K562 (cell line): ENCODE measurements around the gene CRIP1. TPM values are rescaled to one million over a fixed set of nuclear protein-coding genes. Genes with fewer than 3 reads are reported as not detected.

ENCODE experiments used
- ATAC-seq: fragments of 200-7000 bp; cut with Tn5 transposase; 3 replicates; pipeline ENCODE4 v1.9.1; 2020; ENCODE audit warnings: moderate library complexity
- BruUV-seq: library from RNA; stranded (reverse); fragments of 400-500 nt; replicated peaks from 2 replicates; lab custom pipeline; 2021; lab: Mats Ljungman, UMichigan
- CTCF ChIA-PET: fragments of 300-600 bp; formaldehyde crosslinking; extraction: SDS; loops from one replicate; lab custom pipeline; 2021; ENCODE audit warnings: low intra/inter-chr PET ratio; lab: Yijun Ruan, JAX
- POLR2A ChIA-PET: fragments of 300-600, 350-650 bp; sonication (Branson Sonifier 250); formaldehyde crosslinking; extraction: SDS; loops from one replicate; lab custom pipeline; 2021; ENCODE audit warnings: antibody characterized with exemption, inconsistent platforms; lab: Yijun Ruan, JAX
- DNase-seq, 4 experiments: peaks; one replicate each; pipeline versions ENCODE4 v3.0.0 to v3.0.0-alpha.2; 2011 to 2018; ENCODE audit warnings: low spot score in 3 of 4, mixed read lengths in 3 of 4; ENCODE audit errors: extremely low read depth in 1 of 4
- FAIRE-seq: peaks from 2 replicates; lab custom pipeline; 2011; peaks lifted over from hg19 to GRCh38; lab: Jason Lieb, UNC
- H2AFZ ChIP-seq: 2 replicates; pipeline ENCODE4 v1.6.0; 2011; ENCODE audit warnings: low read depth, low read length, control low read depth, inconsistent platforms
- H3K27ac ChIP-seq: fragments of 200-600 bp; 3 replicates; pipeline ENCODE4 v1.8.0; 2011; ENCODE audit warnings: low read depth, mild to moderate bottlenecking, control low read depth, inconsistent platforms, low read length, moderate library complexity, mixed read lengths; ENCODE audit errors: extremely low read depth
- H3K27me3 ChIP-seq, 2 experiments: fragments of 300-600 bp in 1 of 2; 2 replicates in 1 of 2; 3 replicates in 1 of 2; pipeline versions ENCODE4 v1.6.0 to v1.8.0; 2011; ENCODE audit warnings: inconsistent platforms in 2 of 2, low read length in 2 of 2, mild to moderate bottlenecking in 1 of 2, mixed read lengths in 1 of 2, moderate library complexity in 1 of 2; ENCODE audit not compliant: control insufficient read depth in 2 of 2, insufficient read depth in 2 of 2
- H3K36me3 ChIP-seq: fragments of 300-600 bp; 3 replicates; pipeline ENCODE4 v1.8.0; 2011; ENCODE audit warnings: mild to moderate bottlenecking, low read length, inconsistent platforms; ENCODE audit not compliant: control insufficient read depth, insufficient read depth
- H3K4me1 ChIP-seq, 2 experiments: fragments of 200-600 bp in 1 of 2; replicated peaks in 1 of 2; 2 replicates in 1 of 2; 3 replicates in 1 of 2; pipeline versions ENCODE4 v1.5.1 to v1.8.0; 2011; ENCODE audit warnings: inconsistent platforms in 2 of 2, low read length in 2 of 2, mild to moderate bottlenecking in 1 of 2, mixed read lengths in 1 of 2, moderate library complexity in 1 of 2; ENCODE audit not compliant: control insufficient read depth in 2 of 2, insufficient read depth in 2 of 2
- H3K4me2 ChIP-seq: 2 replicates; pipeline ENCODE4 v1.6.1; 2011; ENCODE audit warnings: low read length, control low read depth, inconsistent platforms, mixed read lengths; ENCODE audit not compliant: insufficient read depth
- H3K4me3 ChIP-seq: fragments of 200-600 bp; sonication (generic), shearing (Covaris generic); 2 replicates; pipeline ENCODE4 v1.5.1; 2016; ENCODE audit warnings: control low read depth, inconsistent platforms
- H3K79me2 ChIP-seq: fragments of 200-600 bp; 3 replicates; pipeline ENCODE4 v1.8.0; 2011; ENCODE audit warnings: low read length, inconsistent platforms; ENCODE audit not compliant: control insufficient read depth, insufficient read depth
- H3K9ac ChIP-seq, 2 experiments: 2 replicates each; pipeline versions ENCODE4 v1.6.0 to v1.6.1; 2011; ENCODE audit warnings: low read depth in 2 of 2, low read length in 2 of 2, control low read depth in 1 of 2, inconsistent platforms in 1 of 2, mild to moderate bottlenecking in 1 of 2, mixed read lengths in 1 of 2; ENCODE audit not compliant: insufficient read depth in 1 of 2
- H3K9me1 ChIP-seq: one replicate; pipeline ENCODE4 v1.6.0; 2011; ENCODE audit warnings: inconsistent platforms, mild to moderate bottlenecking, low read length, moderate library complexity; ENCODE audit not compliant: control insufficient read depth, insufficient read depth
- H3K9me3 ChIP-seq: replicated peaks from 2 replicates; pipeline ENCODE4 v1.5.1; 2011; ENCODE audit warnings: low read depth, low read length, inconsistent platforms; ENCODE audit not compliant: control insufficient read depth, insufficient read depth
- H4K20me1 ChIP-seq: replicated peaks from 2 replicates; pipeline ENCODE4 v1.6.1; 2011; ENCODE audit warnings: low read length, inconsistent platforms, mixed read lengths; ENCODE audit not compliant: control insufficient read depth, insufficient read depth
- DACH1 ChIP-seq: fragments of 450-650 bp; IDR thresholded peaks from 2 replicates; pipeline ENCODE4 v1.6.1; 2018; ENCODE audit not compliant: partially characterized antibody
- POLR2G ChIP-seq: fragments of 200-400 bp; formaldehyde crosslinking; IDR thresholded peaks from 2 replicates; pipeline ENCODE4 v1.6.1; 2017; ENCODE audit warnings: low read depth, mild to moderate bottlenecking, antibody characterized with exemption, low read length, moderate library complexity
- PREB ChIP-seq: sonication (generic); formaldehyde crosslinking; IDR thresholded peaks from 2 replicates; pipeline ENCODE4 v1.8.1; 2023; ENCODE audit warnings: mild to moderate bottlenecking, missing genetic modification reagents
- RBFOX2 ChIP-seq: fragments of 200-400 bp; formaldehyde crosslinking; IDR thresholded peaks from 2 replicates; pipeline ENCODE4 v1.6.1; 2017; ENCODE audit warnings: low read depth, mild to moderate bottlenecking, low read length, moderate library complexity
- WGBS: fragments of 100-300 bp; shearing (Covaris generic); methylation state at CpG from one replicate; pipeline ENCODE4 v1.1.6; 2016; ENCODE audit warnings: low coverage, mixed read lengths; ENCODE audit not compliant: insufficient coverage; ENCODE audit errors: missing lambda C conversion rate; 5-methylcytosine and 5-hydroxymethylcytosine counted together
- in situ Hi-C: fragments of 300-500 bp; cut with MboI; formaldehyde crosslinking; loops from 4 replicates; pipeline ENCODE4 v1.15.0; 2018; ENCODE audit warnings: inconsistent platforms, mixed read lengths
- intact Hi-C: fragments of 100-400 bp; cut with micrococcal nuclease; formaldehyde crosslinking; loops from 2 replicates; pipeline ENCODE4 v1.14.2; 2022
- polyA plus RNA-seq, 8 experiments: library from polyadenylated mRNA; depleted of rRNA in 4 of 8; stranded (reverse) in 5 of 8; unstranded in 3 of 8; fragments of >200 nt; fragmentation: Nextera tagmentation in 2 of 8; fragmentation: Illumina TruSeq in 1 of 8; extraction: Ambion mirVana in 2 of 8; extraction: Trizol in 1 of 8; gene quantifications; 2 replicates each; pipeline versions ENCODE4 v1.2.1 to v1.2.3, GENCODE V29; 2011 to 2014; ENCODE audit warnings: inconsistent platforms in 1 of 8, missing spikeins in 1 of 8
- total RNA-seq, 7 experiments: library from RNA; depleted of rRNA in 6 of 7; stranded (reverse); fragments of >200 nt in 6 of 7; fragmentation: Illumina TruSeq in 2 of 7; extraction: Trizol in 2 of 7; gene quantifications; 2 replicates each; pipeline versions ENCODE4 v1.2.1 to v1.2.3, GENCODE V29; 2011 to 2021; ENCODE audit warnings: low replicate concordance in 1 of 7

Gene CRIP1
- total and polyA plus RNA-seq, 9 of the 15 experiments (the other 6 are each of a cell fraction or from before 2014, with no cell fraction given) = 0.11 to 0.58 (median 0.14) TPM; not detected in 6

GRCh38 chr14:105496831-105497591, 10.3 kb downstream of the CRIP1 start:
- ChIA-PET CTCF (no interaction called here), POLR2A (no interaction called here)
- intact Hi-C loops = no loop called here
- TF ChIP-seq RBFOX2 = peak; percentile 22
- TF ChIP-seq DACH1 = no peak
- no peak for TF ChIP-seq PREB (CRISPR knock-in tag)
- 0 out of 2 replicates have a peak, but pooled peaks have one; percentile 16 for TF ChIP-seq POLR2G
- Histone ChIP-seq H3K79me2 (peaks cover 2% of the 10 kb centered on the region; the same call in 2 of the 3 replicates), H4K20me1 (peaks cover 3% of the 10 kb centered on the region), H3K27me3 (no peaks in the 10 kb centered on the region), H3K9ac (no peak overlapping the region; a peak in 1 of 4 replicates), H3K4me1 (peaks cover 0 to 73% of the 10 kb centered on the region in 2 experiments; a peak in 3 of 5 replicates), H3K36me3 (peaks cover 2% of the 10 kb centered on the region; the same call in 1 of the 3 replicates), H2AFZ (no peak overlapping the region), H3K9me3 (no peaks in the 10 kb centered on the region), H3K9me1 (no peaks in the 10 kb centered on the region), H3K4me3 (no peak overlapping the region), H3K4me2 (no peak overlapping the region), H3K27ac (no peak overlapping the region)
- BruUV-seq = no TSS peak
- 77% methylated on average over 13 of the region's 32 CpGs for WGBS
- no peak for DNase-seq
- FAIRE-seq = no peak
- no peak for ATAC-seq
- in situ Hi-C loops = no loop called here
